Spleen (tissue), 7 donors: Measurements from ENCODE around the gene PLA2G4E.

Experiments
- POLR2A ChIP-seq, 3 donors: fragments of 450-650 bp; IDR thresholded peaks; one replicate each; pipeline ENCODE4 v1.5.1; 2017; ENCODE audit warnings: antibody characterized with exemption in 3 of 3, mild to moderate bottlenecking in 1 of 3
- POLR2AphosphoS5 ChIP-seq, 3 donors: sonication (generic); formaldehyde crosslinking; IDR thresholded peaks; one replicate each; pipeline ENCODE4 v1.5.1; 2017; ENCODE audit warnings: antibody characterized with exemption in 3 of 3
- TF ChIP-seq, protein P1 (sequence below), 11 experiments: fragments of 200-600 bp in 7 of 11; fragments of 450-650 bp in 4 of 11; sonication (generic) in 4 of 11; IDR thresholded peaks in 8 of 11; conservative IDR thresholded peaks in 3 of 11; 1 replicate in 7 of 11; 2 replicates in 4 of 11; pipeline versions ENCODE4 v1.4.0 to v1.8.0; 2016 to 2021; ENCODE audit warnings: antibody characterized with exemption in 11 of 11, inconsistent platforms in 4 of 11, mild to moderate bottlenecking in 1 of 11
- donor health status: DM: no; HTN: no; CAD: no; lungs with moderate emphysema.
- donor health status: DM: no; HTN: no; CAD: no.
- donor health status: DM: no; HTN: no; CAD: no.

DNA sequence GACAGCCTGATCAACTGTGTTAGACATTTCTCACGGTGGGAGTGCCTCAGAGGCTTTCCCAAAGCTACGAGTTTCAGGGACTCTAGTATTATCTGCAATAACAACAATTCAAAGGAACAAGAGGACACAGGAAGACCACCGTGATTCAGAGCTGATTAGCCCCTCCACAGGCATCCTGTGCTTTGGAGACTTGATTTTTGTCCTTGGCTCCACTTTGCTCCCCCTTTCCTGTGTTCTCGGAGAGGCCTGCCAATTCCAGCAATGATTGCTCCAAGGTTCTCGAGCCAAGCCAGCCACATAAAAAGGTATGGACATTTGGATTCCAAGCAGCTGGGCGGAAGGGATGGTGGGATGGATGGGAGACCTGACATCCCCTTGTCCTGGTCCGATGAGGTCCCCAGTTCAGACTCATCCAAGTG, 62.8 kb downstream of the PLA2G4E start:
- no peak for TF ChIP-seq POLR2A (IDR thresholded peaks at IDR 0.05)
- TF ChIP-seq, protein P1, sequence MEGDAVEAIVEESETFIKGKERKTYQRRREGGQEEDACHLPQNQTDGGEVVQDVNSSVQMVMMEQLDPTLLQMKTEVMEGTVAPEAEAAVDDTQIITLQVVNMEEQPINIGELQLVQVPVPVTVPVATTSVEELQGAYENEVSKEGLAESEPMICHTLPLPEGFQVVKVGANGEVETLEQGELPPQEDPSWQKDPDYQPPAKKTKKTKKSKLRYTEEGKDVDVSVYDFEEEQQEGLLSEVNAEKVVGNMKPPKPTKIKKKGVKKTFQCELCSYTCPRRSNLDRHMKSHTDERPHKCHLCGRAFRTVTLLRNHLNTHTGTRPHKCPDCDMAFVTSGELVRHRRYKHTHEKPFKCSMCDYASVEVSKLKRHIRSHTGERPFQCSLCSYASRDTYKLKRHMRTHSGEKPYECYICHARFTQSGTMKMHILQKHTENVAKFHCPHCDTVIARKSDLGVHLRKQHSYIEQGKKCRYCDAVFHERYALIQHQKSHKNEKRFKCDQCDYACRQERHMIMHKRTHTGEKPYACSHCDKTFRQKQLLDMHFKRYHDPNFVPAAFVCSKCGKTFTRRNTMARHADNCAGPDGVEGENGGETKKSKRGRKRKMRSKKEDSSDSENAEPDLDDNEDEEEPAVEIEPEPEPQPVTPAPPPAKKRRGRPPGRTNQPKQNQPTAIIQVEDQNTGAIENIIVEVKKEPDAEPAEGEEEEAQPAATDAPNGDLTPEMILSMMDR (IDR thresholded peaks at IDR 0.05 in 8 of 11, conservative IDR thresholded peaks at IDR 0.05 in 3 of 11): no peak
- TF ChIP-seq POLR2AphosphoS5 (IDR thresholded peaks at IDR 0.05): peak in 2 of 3 donors; percentile 30 to 61
